OCI-LY1 (cell line): Measurements from ENCODE around the gene PIBF1.

Experiments
- EZH2 ChIP-seq: fragments of 200-600 bp; sonication (generic), shearing (Covaris generic); IDR thresholded peaks from 2 replicates; pipeline ENCODE4 v1.8.0; 2017; ENCODE audit warnings: borderline replicate concordance, mixed run types, mild to moderate bottlenecking, antibody characterized with exemption, low read length, moderate library complexity, mixed read lengths
- TF ChIP-seq, protein P1 (sequence below): fragments of 200-600 bp; sonication (generic), shearing (Covaris generic); IDR thresholded peaks from 2 replicates; pipeline ENCODE4 v1.5.1; 2017; ENCODE audit warnings: mild to moderate bottlenecking, antibody characterized with exemption, low read length, moderate library complexity, mixed read lengths

DNA sequence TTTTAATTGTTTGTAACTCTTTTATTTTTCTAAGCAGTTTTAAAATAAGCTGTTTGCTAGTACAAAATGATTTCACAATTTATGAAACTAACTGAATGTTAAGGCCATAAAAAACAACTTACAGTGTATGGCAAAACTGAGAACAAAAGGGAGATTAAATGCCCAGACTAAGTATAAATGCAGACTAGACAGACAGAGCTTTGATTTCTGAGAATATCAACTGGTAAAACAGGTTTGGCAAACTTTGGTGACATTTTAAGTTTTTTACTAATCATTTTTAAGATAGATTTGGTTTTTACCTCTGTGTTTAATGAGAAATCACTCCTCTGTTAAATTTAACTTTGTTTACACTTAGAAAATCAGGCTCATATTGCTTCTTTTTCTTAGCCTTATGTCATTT lies 149.4 kb downstream of the PIBF1 start:
- TF ChIP-seq, protein P1, sequence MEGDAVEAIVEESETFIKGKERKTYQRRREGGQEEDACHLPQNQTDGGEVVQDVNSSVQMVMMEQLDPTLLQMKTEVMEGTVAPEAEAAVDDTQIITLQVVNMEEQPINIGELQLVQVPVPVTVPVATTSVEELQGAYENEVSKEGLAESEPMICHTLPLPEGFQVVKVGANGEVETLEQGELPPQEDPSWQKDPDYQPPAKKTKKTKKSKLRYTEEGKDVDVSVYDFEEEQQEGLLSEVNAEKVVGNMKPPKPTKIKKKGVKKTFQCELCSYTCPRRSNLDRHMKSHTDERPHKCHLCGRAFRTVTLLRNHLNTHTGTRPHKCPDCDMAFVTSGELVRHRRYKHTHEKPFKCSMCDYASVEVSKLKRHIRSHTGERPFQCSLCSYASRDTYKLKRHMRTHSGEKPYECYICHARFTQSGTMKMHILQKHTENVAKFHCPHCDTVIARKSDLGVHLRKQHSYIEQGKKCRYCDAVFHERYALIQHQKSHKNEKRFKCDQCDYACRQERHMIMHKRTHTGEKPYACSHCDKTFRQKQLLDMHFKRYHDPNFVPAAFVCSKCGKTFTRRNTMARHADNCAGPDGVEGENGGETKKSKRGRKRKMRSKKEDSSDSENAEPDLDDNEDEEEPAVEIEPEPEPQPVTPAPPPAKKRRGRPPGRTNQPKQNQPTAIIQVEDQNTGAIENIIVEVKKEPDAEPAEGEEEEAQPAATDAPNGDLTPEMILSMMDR = no peak
- TF ChIP-seq EZH2 = no peak
